Measurements from ENCODE around the gene ARRB1.
"Not testable (repeated sequence)": the region's sequence is repeated elsewhere in the genome, so short reads cannot be mapped to it uniquely, and the experiment has no call there.

Gene ARRB1

GRCh38 chr11:75380716-75381420 lies 29.4 kb upstream of the ARRB1 start:
- Histone ChIP-seq H3K4me3 (ENCODE audit: low read depth, low read length) (no peak overlapping the region), H2AFZ (no peak overlapping the region), H3K27ac (no peak overlapping the region), H3K9ac (no peak overlapping the region), H3K4me1 (no peaks in the 10 kb centered on the region), H3K36me3 (ENCODE audit: control insufficient read depth, insufficient read depth, low read length) (no peaks in the 10 kb centered on the region), H3K4me2 (ENCODE audit: low read length) (no peak overlapping the region), H3K9me3 (ENCODE audit: control insufficient read depth, low read length) (no peaks in the 10 kb centered on the region), H3K27me3 (ENCODE audit: control insufficient read depth, insufficient read depth, low read length) (no peaks in the 10 kb centered on the region), H3K79me2 (no peaks in the 10 kb centered on the region)
- no peak for TF ChIP-seq CTCF (IDR thresholded peaks at IDR 0.05)

DNA sequence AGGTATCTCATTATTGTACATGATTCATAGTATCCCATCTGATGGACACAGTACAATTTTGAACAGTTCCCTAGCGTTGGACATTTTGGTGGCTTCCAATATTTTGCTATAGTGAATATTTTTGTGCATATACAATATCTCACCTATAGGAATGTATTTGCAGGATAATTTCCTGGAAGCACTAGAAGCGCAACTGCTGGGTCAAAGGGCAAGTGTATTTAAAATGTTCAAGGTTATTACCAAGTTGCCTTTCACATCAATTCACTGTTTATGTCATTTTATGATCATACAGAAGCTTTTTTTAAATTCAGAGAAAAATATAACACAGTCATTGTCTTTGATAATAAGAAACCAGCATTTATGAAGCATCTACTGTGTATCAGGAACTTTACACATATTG lies 28.8 kb upstream of the ARRB1 start:
- TF ChIP-seq CTCF (IDR thresholded peaks at IDR 0.05), result no peak
- no peaks in the 10 kb centered on the region for H3K4me1 ChIP-seq
- no peaks in the 10 kb centered on the region for H3K36me3 ChIP-seq (ENCODE audit: control insufficient read depth, insufficient read depth, low read length)
- no peak overlapping the region for H3K4me3 ChIP-seq (ENCODE audit: low read depth, low read length)
- H2AFZ ChIP-seq, result no peak overlapping the region
- H3K9ac ChIP-seq, result no peak overlapping the region
- H3K4me2 ChIP-seq (ENCODE audit: low read length), result no peak overlapping the region
- no peaks in the 10 kb centered on the region for H3K79me2 ChIP-seq
- H3K27me3 ChIP-seq (ENCODE audit: control insufficient read depth, insufficient read depth, low read length), result no peaks in the 10 kb centered on the region
- H3K27ac ChIP-seq, result no peak overlapping the region
- no peaks in the 10 kb centered on the region for H3K9me3 ChIP-seq (ENCODE audit: control insufficient read depth, low read length)

GRCh38 chr11:75378776-75379175 lies 27.3 kb upstream of the ARRB1 start:
- H3K4me2 ChIP-seq (ENCODE audit: low read length); H3K27me3 ChIP-seq (ENCODE audit: control insufficient read depth, insufficient read depth, low read length); H3K79me2 ChIP-seq; H3K36me3 ChIP-seq (ENCODE audit: control insufficient read depth, insufficient read depth, low read length); H2AFZ ChIP-seq; H3K9ac ChIP-seq; H3K27ac ChIP-seq; H3K4me3 ChIP-seq (ENCODE audit: low read depth, low read length); H3K4me1 ChIP-seq; H3K9me3 ChIP-seq (ENCODE audit: control insufficient read depth, low read length): not testable (repeated sequence)

GRCh38 chr11:75376175-75376574 lies 24.7 kb upstream of the ARRB1 start:
- no peak overlapping the region for H3K4me2 ChIP-seq (ENCODE audit: low read length)
- no peak overlapping the region for H3K27ac ChIP-seq
- no peak overlapping the region for H3K4me3 ChIP-seq (ENCODE audit: low read depth, low read length)
- no peaks in the 10 kb centered on the region for H3K9me3 ChIP-seq (ENCODE audit: control insufficient read depth, low read length)
- no peaks in the 10 kb centered on the region for H3K79me2 ChIP-seq
- no peak overlapping the region for H3K9ac ChIP-seq
- H3K4me1 ChIP-seq, result no peaks in the 10 kb centered on the region
- H2AFZ ChIP-seq, result no peak overlapping the region
- no peaks in the 10 kb centered on the region for H3K27me3 ChIP-seq (ENCODE audit: control insufficient read depth, insufficient read depth, low read length)
- no peaks in the 10 kb centered on the region for H3K36me3 ChIP-seq (ENCODE audit: control insufficient read depth, insufficient read depth, low read length)
- no peak for TF ChIP-seq CTCF (IDR thresholded peaks at IDR 0.05)

DNA sequence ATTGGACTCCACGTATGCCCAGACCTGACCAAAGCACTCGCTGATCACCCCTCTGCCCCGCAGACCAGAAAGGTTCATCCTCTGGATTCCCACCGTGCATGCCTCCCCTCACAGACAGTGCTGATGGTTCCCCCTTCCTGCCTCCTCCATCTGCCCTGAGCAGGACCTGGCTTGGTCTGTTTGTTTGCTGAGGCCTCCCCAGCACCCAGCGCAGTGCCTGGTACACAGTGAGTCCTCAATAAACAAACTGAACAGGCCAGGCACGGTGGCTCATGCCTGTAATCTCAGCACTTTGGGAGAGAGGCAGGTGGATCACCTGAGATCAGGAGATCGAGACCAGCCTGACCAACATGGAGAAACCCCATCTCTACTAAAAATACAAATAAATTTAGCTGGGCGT lies 24.2 kb upstream of the ARRB1 start:
- no peak overlapping the region for H3K4me3 ChIP-seq (ENCODE audit: low read depth, low read length)
- no peak overlapping the region for H3K9ac ChIP-seq
- H3K79me2 ChIP-seq, result no peaks in the 10 kb centered on the region
- no peak overlapping the region for H2AFZ ChIP-seq
- no peaks in the 10 kb centered on the region for H3K9me3 ChIP-seq (ENCODE audit: control insufficient read depth, low read length)
- no peak overlapping the region for H3K27ac ChIP-seq
- no peak overlapping the region for H3K4me2 ChIP-seq (ENCODE audit: low read length)
- no peak for TF ChIP-seq CTCF (IDR thresholded peaks at IDR 0.05)
- no peaks in the 10 kb centered on the region for H3K36me3 ChIP-seq (ENCODE audit: control insufficient read depth, insufficient read depth, low read length)
- no peaks in the 10 kb centered on the region for H3K27me3 ChIP-seq (ENCODE audit: control insufficient read depth, insufficient read depth, low read length)
- H3K4me1 ChIP-seq, result no peaks in the 10 kb centered on the region

Data from parathyroid adenoma (tissue), 2 donors.